Fibroblast of villous mesenchyme (primary cell): ENCODE measurements around the gene RAB5IF. TPM values are rescaled to one million over a fixed set of nuclear protein-coding genes. Genes with fewer than 3 reads are reported as not detected.

ENCODE experiments used
- DNase-seq: peaks from one replicate; pipeline ENCODE4 v3.0.0-alpha.2; 2010; ENCODE audit warnings: low read depth
- H3K4me3 ChIP-seq: 2 replicates; pipeline ENCODE4 v1.5.1; 2011; ENCODE audit warnings: low read depth, mild to moderate bottlenecking, low read length
- CTCF ChIP-seq: IDR thresholded peaks from 2 replicates; pipeline ENCODE4 v1.5.1; 2012; ENCODE audit warnings: low read depth, mild to moderate bottlenecking, low read length; ENCODE audit not compliant: insufficient read depth
- total RNA-seq: library from RNA; depleted of rRNA; stranded (reverse); fragments of >200 nt; gene quantifications from 2 replicates; pipeline ENCODE4 v1.2.3, GENCODE V29; 2012

Gene RAB5IF
- total RNA-seq, 1 donor = 103 TPM

GRCh38 chr20:36571564-36572504, 33.7 kb upstream of the RAB5IF start:
- TF ChIP-seq CTCF = no peak
- no peak for DNase-seq
- no peak overlapping the region for H3K4me3 ChIP-seq

GRCh38 chr20:36572701-36573102, 32.9 kb upstream of the RAB5IF start:
- H3K4me3 ChIP-seq = peak overlapping the region; percentile 57
- peak; percentile 24 for DNase-seq
- TF ChIP-seq CTCF = no peak

GRCh38 chr20:36573103-36573797, 32.3 kb upstream of the RAB5IF start, which contains the start of gene TGIF2:
Gene TGIF2, plus strand, starts transcription at chr20:36573597. Its CDS starts 5,178 bp downstream, at chr20:36578775.
- TF ChIP-seq CTCF = no peak
- H3K4me3 ChIP-seq = peak within 1 kb of the TSS; percentile 81
- DNase-seq = peak; percentile 87

- no peak for TF ChIP-seq CTCF
- peak overlapping the region; percentile 81 for H3K4me3 ChIP-seq
- DNase-seq = no peak
Observed at GRCh38 chr20:36573798-36574365, 31.7 kb upstream of the RAB5IF start.

- no peak for TF ChIP-seq CTCF
- peak overlapping the region; percentile 81 for H3K4me3 ChIP-seq
- peak; percentile 69 for DNase-seq
Observed at GRCh38 chr20:36574366-36575135, 31.0 kb upstream of the RAB5IF start.

GRCh38 chr20:36576081-36576445, 29.5 kb upstream of the RAB5IF start:
- no peak for TF ChIP-seq CTCF
- DNase-seq = no peak
- H3K4me3 ChIP-seq = no peak overlapping the region
